Measurements from ENCODE around the gene POLR1A. TPM values are rescaled to one million over a fixed set of nuclear protein-coding genes. Genes with fewer than 3 reads are reported as not detected.

POLR1A gene
- total RNA-seq, 1 experiment from 2014 or later: 62.6 TPM

GRCh38 chr2:86102157-86102556 lies 3.5 kb downstream of the POLR1A start:
- DNase-seq (ENCODE audit: low read depth, low spot score): no peak
- in situ Hi-C loops (cut with HindIII; ENCODE audit: low pct_unique_long_range_greater_than_20kb, low sequenced_read_pairs) (no loop called here), intact Hi-C loops (cut with micrococcal nuclease; ENCODE audit: unreplicated experiment) (no loop called here)
- ChIA-PET CTCF (interaction anchor here (0.7 kb wide), 1 partner anchor 80 kb away, joined by 3 read pairs; no protein-coding TSS in a partner anchor), POLR2A (no interaction called here)
- no peak for ATAC-seq
- H3K36me3 ChIP-seq (ENCODE audit: control insufficient read depth, insufficient read depth, low read length): peaks cover 19% of the 10 kb centered on the region
- no peaks in the 10 kb centered on the region for H3K27me3 ChIP-seq (ENCODE audit: control insufficient read depth, insufficient read depth, low read length)
- TF ChIP-seq TCF7L2 (IDR thresholded peaks at IDR 0.05; ENCODE audit: low read depth, low read length) (no peak), POLR2AphosphoS5 (IDR thresholded peaks at IDR 0.05; ENCODE audit: low read depth, low read length) (no peak), CTCF (IDR thresholded peaks at IDR 0.05) (no peak), SIN3A (IDR thresholded peaks at IDR 0.05; ENCODE audit: borderline replicate concordance, insufficient read depth, low read depth, low read length) (no peak), REST (IDR thresholded peaks at IDR 0.05; ENCODE audit: insufficient read depth in 1 of 2, low read depth in 2 of 2, low read length in 1 of 2) (no peak)
- BruUV-seq (replicated peaks): no TSS peak
- H3K27ac ChIP-seq (ENCODE audit: low read length): no peak overlapping the region
- H3K4me1 ChIP-seq (ENCODE audit: control insufficient read depth, insufficient read depth, low read length): peaks cover 11% of the 10 kb centered on the region
- H3K9me3 ChIP-seq (ENCODE audit: control insufficient read depth, insufficient read depth, low read depth, low read length): no peaks in the 10 kb centered on the region
- H3K4me3 ChIP-seq (ENCODE audit: low read depth in 2 of 2, low read length in 2 of 2): no peak overlapping the region

GRCh38 chr2:86097913-86098312 lies 7.8 kb downstream of the POLR1A start:
- CTCF ChIA-PET: no interaction called here
- in situ Hi-C loops (cut with HindIII; ENCODE audit: low pct_unique_long_range_greater_than_20kb, low sequenced_read_pairs) (no loop called here), intact Hi-C loops (cut with micrococcal nuclease; ENCODE audit: unreplicated experiment) (no loop called here)
- Histone ChIP-seq H3K36me3 (ENCODE audit: control insufficient read depth, insufficient read depth, low read length) (peaks cover 22% of the 10 kb centered on the region), H3K27me3 (ENCODE audit: control insufficient read depth, insufficient read depth, low read length) (no peaks in the 10 kb centered on the region), H3K4me3 (ENCODE audit: low read depth in 2 of 2, low read length in 2 of 2) (no peak overlapping the region), H3K4me1 (ENCODE audit: control insufficient read depth, insufficient read depth, low read length) (no peaks in the 10 kb centered on the region), H3K9me3 (ENCODE audit: control insufficient read depth, insufficient read depth, low read depth, low read length) (no peaks in the 10 kb centered on the region), H3K27ac (ENCODE audit: low read length) (no peak overlapping the region)
- ATAC-seq: no peak
- no peak for DNase-seq (ENCODE audit: low read depth, low spot score)
- no TSS peak for BruUV-seq (replicated peaks)
- no peak for TF ChIP-seq REST (IDR thresholded peaks at IDR 0.05; ENCODE audit: insufficient read depth in 1 of 2, low read depth in 2 of 2, low read length in 1 of 2)
- no peak for TF ChIP-seq TCF7L2 (IDR thresholded peaks at IDR 0.05; ENCODE audit: low read depth, low read length)
- TF ChIP-seq POLR2AphosphoS5 (IDR thresholded peaks at IDR 0.05; ENCODE audit: low read depth, low read length): no peak
- TF ChIP-seq SIN3A (IDR thresholded peaks at IDR 0.05; ENCODE audit: borderline replicate concordance, insufficient read depth, low read depth, low read length): no peak
- no peak for TF ChIP-seq CTCF (IDR thresholded peaks at IDR 0.05)
- POLR2A ChIA-PET: no interaction called here

Measured in Panc1 (cell line).